COLO829 (cell line): ENCODE data around the gene TLE1.
"Not testable (repeated sequence)": the region's sequence is repeated elsewhere in the genome, so short reads cannot be mapped to it uniquely, and the experiment has no call there.

Source experiments
- DNase-seq: peaks from one replicate; pipeline ENCODE4 v3.0.0; 2012; ENCODE audit warnings: low spot score

The TLE1 gene

DNA sequence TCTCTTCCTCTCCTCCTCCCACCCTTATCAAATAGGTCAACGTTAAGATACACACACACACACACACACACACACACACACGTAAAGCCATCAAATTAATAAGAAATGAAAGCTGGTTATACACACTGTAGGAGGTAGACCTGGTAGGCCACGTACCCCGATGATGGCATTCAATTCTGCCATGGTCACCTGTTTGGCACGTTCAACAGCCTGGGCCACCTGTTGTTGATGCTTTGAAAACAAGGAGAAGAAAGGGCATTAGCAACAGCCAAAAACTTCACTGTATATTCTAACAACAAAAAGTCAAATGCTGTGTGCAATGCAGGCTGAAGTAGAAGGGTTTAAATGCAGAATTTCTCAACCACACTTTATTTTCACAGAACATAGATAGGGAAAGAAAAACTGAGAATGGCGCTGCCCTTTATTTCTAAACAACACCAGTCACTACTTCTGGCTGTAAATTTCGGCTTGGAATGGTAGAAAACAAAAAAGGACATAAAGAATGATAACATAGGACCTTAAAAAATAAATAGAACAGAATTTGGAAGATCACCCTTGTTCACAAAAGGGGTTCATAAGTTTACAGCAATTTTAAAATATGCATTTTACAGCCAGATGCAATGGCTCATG is 37.2 kb downstream of the TLE1 start:
- no peak for DNase-seq

DNA sequence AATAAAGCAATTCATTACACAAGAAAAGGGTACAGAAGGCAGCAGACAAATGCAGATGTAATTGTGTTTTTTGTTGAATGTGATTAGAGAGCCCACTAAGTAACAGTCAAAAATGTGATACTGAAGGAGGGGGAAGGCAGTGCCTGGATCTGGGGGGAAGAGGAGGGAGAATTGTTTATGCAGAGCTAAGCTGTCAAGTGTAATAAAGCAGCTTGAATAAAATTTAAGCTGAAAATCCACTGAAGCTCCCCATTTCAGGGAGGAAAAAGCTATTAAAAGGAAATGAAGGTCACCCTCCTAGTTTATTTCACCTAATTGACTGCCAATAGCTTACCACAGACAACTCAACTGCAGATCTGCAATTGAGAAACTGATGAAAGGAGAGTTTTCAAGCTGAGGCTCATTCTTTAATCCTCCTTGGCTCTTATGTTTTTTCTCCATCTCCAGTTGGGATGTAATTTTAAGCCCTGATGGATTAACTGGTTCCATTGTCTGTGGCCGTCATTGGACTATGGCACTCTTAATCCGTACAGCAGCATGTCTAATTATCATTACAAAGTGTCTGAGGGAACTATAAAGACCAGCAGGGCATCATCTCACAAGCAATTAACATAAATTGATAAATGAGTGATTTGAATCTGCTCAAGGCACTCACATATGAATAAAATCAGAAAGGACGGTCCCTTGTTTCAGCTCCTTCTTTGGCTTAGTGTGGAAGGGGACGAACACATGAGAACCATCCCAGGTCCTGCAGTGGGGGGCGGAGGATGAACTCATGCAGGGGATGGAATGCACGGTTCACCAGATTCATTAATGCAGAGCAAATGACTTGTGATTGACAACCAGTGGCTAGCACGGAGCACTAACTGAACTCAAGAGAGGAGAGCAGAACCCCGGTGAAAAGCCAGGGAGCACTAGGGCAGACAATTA is 38.5 kb downstream of the TLE1 start:
- DNase-seq = no peak

DNA sequence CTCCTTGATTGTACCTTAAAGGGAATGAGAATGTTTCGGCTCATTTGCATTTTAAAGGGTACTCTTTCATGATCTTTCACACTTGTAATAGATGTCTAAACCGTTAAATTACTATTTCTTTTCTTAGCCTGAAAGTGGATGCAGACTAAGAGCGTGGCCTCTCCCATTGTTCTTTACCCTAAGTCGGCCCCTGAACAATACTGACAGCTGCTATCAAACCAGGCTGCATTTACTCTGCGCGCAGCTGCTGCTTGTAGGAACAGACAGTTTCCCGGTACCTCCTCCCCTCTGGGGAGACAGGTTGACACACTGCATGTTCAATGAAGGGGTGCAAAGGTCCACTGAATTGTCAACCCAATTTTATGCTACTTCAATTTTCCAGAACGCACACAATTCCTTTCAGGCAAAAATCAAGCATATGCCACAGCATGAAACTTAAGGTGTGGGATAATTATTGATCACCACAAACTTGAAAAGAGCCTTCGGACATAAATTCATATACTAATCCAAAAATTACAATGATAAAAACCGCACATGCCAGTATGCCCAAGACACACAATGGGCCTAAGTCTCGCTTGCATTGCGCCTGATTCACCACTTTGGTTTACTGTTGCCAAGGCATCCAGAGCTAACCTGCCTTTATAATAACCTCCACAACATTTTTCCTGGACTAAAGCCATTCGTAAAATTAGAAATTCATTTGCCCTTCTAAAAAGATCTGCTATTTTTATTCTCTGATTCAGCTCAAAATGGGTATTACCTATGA is 39.7 kb downstream of the TLE1 start:
- no peak for DNase-seq

DNA sequence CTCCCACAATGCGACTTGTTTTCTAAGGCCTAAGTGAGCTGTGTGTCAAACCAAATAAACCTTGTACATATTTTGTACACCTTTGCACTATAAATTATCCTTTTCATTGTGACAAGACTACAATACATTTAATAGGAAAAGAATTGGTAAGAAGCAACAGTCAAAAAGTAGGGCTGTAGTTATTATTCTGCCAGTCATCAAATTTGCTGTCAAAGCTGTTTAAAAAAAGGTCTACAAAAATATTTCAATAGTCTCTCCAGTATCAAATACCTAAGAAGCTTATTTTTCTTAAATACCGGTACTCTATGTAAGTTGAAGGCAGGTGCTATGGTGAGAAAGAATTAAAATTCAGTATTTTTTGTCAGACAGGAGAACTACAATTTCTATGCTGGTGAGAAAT is 40.5 kb downstream of the TLE1 start:
- no peak for DNase-seq

DNA sequence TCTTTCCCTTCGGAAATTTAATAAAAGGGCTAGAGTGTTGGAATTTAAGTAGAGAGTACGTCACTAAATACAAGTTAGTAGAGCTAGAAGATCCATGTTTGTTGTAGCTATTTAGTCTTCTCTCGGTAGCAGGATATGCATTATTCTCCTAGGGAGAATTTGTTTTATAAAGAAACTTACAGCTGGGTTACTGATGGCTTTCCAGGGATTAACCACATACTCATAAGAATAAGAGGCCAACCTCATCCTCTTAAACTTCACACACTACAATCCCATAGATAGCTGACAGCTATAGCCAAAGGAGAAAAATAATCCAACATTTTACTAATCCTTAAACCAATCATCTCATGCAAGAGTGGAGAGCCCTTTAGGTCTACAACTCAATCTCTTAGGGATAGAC is 43.0 kb downstream of the TLE1 start:
- DNase-seq = no peak

DNA sequence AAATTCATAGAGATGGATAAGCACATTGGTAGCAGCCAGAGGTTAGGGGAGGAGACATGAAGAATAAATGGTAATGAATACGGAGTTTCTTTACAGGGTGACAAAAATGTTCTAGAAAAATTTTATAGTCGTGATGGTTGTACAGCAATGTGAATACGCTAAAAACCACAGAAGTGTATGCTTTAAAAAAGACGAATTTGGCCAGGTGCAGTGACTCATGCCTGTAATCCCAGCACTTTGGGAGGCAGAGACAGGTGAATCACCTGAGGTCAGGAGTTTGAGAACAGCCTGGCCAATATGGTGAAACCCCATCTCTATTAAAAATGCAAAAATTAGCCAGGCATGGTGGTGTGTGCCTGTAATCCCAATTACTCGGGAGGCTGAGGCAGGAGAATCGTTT is 44.8 kb downstream of the TLE1 start:
- DNase-seq = not testable (repeated sequence)

DNA sequence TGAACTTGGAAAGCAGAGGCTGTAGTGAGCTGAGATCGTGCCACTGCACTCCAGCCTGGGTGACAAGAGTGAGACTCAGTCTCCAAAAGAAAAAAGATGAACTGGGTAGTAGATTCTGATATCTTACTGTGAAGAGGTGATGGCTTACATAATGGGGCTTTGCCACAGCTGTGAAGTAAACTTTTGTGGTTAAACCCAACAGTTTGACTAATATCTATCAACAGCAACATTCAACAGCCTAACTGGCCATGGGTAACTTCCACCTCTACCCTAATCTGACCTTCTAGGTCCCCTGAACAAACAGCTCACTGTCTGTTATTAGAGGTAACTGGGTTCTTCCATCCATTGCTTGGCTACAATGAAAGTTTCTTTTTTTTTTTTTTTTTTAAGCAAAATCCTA is 52.1 kb downstream of the TLE1 start:
- DNase-seq = no peak

DNA sequence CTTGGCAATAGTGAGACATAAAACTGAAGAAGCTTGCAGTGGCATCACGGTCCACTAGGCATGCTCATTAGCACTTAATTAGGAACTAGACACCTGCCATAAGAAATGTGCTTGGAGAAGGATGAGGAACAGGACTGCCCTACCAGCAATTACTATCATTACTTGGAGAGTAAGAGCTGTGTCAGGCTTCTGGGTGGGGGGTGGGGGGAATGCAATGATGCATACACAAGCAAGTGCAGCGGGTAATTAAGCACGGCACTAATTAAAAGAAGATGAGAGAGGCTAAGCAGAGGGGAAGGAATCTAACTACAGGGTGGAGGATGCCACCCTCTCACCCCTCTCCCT is 53.1 kb downstream of the TLE1 start:
- DNase-seq = no peak

DNA sequence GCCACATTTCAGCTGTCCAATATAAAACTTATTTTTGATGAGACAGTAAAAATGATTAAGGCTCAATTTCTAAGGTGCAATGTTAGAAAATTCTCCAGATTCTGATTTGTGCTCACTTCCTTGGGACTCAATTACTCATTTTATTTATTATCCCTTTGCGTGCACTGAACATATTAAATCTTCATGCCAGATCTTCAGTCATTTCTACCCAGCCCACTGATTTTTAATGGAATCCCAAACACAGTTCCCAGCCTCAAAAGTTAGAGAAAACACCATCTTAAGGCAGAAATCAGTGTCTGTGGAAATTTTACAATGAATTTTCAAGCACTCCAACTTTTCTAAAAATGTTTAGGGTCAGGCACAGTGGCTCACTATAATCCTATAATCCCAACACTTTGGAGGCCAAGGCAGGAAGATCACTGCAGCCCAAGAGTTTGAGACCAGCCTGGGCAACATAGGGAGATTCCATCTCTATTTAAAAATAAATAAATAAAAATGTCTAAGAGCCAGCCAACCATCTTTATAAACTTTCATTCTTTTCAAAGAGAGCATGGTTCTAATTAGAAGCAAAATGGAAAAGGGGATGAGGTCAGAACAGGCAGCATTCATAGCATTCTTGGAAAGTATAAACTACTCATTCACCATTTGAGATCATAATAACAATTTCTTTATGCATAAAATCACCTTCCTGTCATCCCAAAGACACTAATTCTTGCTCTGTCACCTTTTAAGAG is 53.7 kb downstream of the TLE1 start:
- no peak for DNase-seq

DNA sequence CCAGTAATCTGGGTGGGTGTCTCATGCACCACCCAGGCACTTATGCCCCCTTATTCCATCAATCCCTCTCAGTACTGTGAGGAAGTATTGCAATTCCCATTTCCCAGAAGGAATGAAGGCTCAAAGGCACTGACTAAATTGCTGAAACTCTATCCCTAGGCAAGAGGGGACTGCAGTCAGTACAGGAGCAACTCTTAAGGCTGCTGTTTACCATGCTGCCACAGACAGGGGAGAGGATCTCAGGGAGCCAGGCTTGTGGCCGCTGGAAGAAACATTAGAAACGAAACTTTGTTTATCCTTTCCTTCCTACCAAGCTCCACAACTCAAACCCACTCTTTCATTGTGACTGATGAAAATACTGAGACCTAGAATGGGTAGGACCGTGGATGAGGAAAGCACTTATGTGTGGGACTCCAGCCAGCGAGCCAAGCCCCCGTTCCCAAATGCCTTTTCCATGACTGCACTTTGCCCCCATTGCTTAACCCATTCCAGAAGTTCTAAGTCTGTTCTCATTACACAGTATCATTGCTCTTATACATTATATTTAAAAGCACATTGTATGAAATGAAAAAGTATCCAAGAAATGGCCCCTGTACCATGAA is 54.3 kb downstream of the TLE1 start:
- no peak for DNase-seq

DNA sequence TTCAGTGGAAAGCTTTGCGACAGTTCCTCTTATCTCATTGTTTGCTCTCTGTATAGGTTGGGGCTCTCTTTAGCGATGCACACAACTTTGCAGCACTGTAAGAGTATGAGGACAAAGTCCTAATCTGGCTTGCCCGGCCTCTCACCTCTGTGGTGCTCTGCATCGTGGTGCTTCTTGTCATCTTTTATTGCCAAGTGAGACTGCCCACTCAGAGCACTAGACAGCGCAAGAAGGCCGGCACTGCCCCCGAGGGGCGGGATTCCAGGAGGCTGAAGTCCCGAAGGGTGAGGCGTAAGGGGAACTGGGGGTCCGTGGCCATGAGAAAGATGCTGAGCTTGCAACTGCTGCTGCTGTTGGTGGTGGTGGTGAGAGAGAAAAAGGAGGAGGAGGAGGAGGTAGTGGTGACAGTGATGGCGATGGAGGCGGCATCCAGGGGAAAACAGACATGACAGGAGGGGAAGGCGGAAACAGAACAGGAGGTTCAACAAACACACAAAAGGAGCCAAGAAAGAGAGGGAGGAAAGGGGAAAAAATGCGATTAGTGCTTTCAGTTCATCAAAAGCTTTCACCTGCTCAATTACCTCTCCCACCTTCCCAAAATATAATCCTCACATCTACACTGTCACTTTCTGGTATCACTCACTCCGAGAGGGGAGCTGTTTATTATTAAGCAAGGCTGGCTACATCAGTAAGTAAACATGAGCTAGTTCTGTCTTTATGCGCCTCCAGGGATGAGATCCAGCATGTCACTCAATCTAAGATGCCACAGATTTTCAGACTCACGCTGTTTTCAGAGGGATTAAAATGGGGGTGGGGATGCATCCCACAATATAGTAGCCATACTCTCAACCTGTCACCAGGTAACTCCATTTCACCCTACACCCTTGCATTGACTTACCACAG is 55.1 kb downstream of the TLE1 start:
- no peak for DNase-seq

DNA sequence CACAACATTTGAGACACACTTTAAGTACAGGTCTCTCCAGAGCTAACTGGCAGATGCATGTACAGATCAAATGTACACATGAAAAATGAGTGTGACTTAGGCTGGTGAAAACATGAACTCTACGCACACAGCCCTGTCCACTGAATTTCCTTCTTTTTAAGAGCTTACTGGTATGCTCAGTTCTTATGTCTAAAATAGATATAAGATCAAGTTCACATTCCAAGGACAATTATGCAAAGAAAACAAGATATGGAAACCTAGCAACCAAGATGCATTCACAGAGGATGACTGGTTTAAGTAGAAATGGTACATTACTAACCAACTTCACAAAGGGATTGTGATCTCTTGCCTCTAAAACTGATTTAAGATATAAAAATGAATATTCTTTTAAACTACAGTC is 56.7 kb downstream of the TLE1 start:
- DNase-seq = no peak

DNA sequence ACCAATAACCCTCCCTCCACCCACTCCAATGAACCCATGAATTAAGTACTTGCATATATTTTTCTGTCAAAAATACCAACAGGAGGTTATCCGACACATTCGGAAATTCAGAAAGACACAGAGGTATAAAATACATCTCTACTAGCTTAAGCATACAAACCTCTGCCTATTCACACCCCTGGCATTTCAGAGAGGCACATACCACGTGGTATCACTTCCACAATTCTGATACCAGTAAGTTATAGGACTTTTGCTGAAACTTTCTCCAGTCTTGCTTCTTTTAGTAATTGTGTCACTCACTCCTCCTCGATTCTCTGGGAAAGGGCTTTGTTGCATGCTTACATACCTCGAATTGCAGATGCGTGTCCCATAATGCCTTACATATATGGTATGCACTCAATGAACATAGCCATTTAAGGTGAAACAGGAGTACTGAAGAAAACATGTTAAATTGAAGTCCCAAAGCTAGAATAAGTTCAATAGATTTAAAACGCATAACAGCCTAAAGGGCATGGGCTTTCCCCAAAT is 58.1 kb downstream of the TLE1 start:
- no peak for DNase-seq

DNA sequence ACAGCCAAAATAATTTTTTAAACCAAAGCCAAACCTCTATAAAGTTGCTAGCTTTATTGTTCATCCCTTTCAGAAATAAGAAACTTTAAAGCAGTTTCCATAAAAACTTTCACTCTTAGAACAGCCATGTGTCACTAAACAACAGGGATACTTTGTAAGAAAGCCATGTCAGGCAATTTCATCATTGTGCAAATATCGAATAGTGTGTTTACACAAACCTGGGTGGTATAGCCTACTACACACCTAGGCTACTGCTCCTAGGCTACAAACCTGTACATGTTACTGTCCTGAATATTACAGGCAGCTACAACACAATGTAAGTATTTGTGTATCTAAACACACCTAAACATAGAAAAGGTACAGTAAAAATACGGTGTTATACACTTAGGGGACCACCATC is 59.9 kb downstream of the TLE1 start:
- no peak for DNase-seq

DNA sequence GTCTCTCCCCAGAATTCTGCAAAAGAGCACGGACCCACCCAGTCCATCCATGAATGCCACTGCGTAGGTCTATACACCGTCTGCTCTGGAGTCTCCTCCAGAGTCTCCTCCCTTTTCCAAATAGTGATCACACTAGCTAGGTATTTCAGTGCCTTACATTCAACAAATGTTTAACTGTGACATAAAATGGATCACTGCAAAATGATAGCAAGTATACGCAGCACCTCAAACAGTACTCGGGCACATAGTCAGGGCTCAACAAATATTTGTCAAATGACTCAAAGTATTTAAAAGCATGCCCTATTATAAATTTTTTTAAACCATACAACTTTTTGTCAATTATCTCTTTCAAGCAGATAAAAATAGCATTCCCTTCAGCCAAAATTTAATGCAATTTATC is 60.5 kb downstream of the TLE1 start:
- no peak for DNase-seq

DNA sequence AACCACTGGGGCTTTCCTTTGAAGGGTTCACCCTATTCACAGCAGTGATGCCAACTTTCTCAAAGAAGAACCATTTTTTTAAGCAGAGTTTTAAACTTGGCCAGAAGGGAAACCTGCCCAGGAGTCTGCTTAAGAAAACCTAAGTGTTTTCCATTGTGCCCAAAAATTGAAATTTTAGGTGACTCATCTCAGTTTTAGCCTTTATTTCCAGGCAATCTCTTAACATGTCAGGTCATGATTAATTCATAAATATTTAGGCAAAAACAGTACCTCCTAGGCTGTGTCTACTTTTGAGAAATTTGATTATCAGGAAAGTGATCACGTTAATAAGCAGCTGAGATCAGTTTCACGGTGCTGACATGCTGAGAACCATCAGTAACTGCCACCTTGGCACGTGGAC is 61.9 kb downstream of the TLE1 start:
- no peak for DNase-seq

DNA sequence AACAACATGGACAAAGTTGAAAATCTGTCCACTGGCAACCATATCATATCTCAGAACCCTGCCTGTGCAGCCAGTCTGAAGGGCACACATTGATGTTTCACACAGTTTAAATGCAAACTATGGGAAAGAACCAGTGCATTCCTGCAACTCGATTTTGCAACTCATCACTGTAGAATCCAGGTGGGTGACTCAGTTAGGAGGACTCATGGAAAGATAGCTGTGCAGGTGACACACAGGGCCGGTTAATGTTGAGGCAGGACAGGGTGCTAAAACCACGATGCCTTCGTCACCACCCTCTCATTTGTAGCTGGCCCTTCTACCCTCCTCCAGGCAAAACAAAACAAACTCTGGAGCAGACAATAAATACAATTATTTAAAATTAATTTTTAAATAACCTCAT is 62.8 kb downstream of the TLE1 start:
- no peak for DNase-seq

DNA sequence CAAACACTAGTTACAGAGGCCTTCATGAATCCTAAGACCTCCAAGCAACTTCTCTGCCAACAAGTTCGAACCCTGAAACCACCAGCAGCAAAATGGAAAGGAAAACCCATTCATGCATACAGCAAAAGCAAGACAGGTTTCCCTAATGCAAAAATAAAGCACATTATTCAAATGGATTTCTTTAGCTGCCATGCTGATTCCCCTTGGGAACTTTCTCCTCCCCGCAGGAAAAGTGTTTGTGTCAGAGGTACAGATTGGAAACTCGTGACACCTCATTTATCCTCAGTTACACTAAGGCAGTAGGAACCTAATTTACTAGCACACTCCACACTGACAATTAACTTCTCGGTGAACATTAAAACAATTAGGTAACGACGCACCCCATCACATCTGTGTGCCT is 63.4 kb downstream of the TLE1 start:
- no peak for DNase-seq

DNA sequence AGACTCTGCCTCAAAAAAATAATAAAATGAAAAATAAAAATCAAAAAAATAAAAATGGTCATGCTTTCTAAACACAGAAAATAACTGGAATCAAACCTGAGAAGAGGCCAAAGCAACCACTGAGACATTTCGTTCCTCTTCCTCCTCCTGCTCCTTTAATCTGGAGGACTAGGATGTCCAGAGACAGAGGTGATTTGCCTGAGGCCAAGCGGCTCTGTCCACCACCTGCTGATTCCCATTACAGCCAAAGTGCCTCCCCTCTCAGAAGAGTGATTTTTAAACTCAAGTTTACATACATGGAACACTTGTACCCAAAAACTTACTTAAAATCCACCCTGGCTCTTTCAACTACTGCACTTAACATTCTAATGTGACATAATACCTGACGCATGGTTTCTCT is 65.6 kb downstream of the TLE1 start:
- DNase-seq = no peak

DNA sequence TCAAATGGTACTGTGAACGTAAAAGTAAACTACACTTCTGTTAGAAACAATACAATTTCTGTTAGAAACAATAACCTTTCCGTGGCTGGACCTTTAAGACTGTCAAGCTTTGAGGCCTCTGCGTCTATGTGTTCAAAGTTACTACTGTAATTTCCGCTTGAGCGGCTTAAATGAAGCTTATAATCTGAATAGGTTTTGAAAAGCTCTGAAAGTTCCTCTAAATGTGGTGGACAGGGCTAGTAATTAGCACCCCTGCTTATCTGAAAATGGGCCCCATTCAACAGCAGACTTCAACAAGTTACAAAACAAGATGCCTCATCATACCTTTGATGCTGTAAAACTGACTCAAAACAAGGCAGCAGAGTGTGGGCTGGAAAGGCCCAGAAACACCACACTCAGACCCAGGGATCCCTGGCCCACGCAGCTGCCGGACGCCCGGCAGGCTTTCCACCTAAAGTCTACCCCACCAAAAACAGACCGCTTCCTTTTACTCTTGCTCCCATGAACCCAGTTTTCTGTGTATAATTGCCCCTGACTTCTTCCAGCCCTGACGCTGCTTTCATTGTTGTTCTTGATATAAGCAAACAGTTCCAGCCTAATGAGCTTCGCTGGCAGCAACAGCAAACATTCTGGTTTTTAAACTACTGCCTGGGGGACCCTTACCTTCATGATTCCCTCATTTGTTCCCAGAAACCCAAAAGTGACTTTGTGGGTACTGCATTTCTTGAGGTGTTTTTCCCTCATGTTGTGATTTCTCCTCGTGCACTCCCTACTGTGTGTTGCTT is 66.7 kb downstream of the TLE1 start:
- DNase-seq = no peak
